Activated T-cell treated with anti-CD3 and anti-CD28 coated beads for 48 hours (primary cell): Measurements from ENCODE around the gene FCER1G.

Experiments used
- DNase-seq: peaks from one replicate; pipeline ENCODE4 v3.0.0-alpha.2; 2020; ENCODE audit warnings: low read depth

Gene FCER1G

DNA sequence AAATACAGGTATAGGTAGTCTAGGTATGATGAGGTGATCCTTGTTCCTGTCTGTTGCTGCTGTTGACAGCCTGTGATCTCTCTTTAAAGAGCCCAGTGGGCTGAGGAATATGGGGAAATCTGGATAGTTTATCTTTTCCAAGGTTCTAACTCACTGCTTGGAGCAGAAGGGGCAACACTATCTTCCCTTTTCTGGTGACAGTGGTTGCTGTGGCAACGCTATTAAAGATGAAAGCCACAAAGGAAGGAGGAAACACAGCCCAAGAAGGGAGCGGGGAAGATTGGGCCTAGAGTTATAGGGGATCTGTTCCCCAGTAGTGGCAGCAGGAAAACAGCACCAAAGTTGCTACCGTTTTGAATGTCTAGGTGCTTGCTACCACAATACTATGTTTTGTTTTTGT is 52.2 kb downstream of the FCER1G start:
- no peak for DNase-seq
